Measurements from ENCODE around the gene RGPD8. TPM values are rescaled to one million over a fixed set of nuclear protein-coding genes. Genes with fewer than 3 reads are reported as not detected.

Gene RGPD8
- total and polyA plus RNA-seq, 2 of the 8 experiments (the other 6 are each of a cell fraction or from before 2014, with no cell fraction given), result 0.51 to 8.2 TPM

DNA sequence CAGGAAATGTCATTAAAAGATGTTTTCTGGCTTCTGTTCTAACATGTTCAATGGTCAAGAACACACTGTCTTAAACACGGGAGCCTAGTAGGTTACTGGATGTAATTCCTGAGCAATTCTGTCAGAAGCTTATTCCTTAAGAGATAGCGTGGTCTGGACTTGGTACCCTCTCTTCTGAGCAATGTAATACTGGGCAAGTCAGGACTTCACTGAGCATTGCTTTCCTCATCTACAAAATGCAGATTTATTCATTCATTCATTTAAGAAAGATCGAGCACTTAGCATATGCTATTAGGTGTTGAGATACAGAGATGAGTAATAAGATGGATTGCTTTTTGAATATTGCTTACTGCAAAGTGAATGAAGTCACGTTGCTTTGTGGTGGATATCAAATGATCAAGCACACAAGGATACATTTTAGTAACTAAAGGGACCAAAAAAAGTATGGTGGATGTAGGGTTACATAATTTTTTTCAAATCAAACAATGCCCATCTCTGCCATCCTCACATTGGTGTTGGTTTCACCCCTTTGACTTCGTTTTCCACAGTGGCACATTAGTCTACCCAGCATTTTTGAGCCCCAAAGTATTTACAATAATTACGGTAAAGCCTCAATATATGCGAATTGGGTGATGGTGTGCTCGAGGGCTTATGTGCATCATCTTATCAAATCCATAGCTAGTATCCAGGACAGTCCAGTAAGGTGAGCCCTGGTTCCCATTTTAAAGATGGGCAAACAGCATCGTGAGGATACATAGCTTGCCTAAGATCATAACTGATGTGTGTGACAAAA is 92.8 kb downstream of the RGPD8 start:
- no peak overlapping the region for H3K27ac ChIP-seq (ENCODE audit: low read depth, low read length)
- H2AK5ac ChIP-seq (ENCODE audit: low read depth, low read length), result no peak overlapping the region
- no peak overlapping the region for H2BK5ac ChIP-seq (ENCODE audit: low read depth, low read length)
- no peaks in the 10 kb centered on the region for H3K79me1 ChIP-seq (ENCODE audit: low read depth, low read length)
- H2AFZ ChIP-seq (ENCODE audit: low read length), result no peak overlapping the region
- DNase-seq (ENCODE audit: low read depth in 1 of 2, low spot score in 2 of 2), result no peak
- no peak overlapping the region for H3K14ac ChIP-seq (ENCODE audit: insufficient read length)
- H4K20me1 ChIP-seq (replicated peaks in 1 of 2; ENCODE audit: control insufficient read depth in 1 of 2, insufficient read depth in 2 of 2, low read length in 2 of 2), result no peaks in the 10 kb centered on the region
- no peak overlapping the region for H2BK120ac ChIP-seq (replicated peaks; ENCODE audit: low read depth, low read length)
- H3K27me3 ChIP-seq (replicated peaks in 1 of 4; ENCODE audit: control insufficient read depth in 3 of 4, extremely low read depth in 1 of 4, insufficient read depth in 3 of 4, low read length in 3 of 4), result no peaks in the 10 kb centered on the region
- H3K4me1 ChIP-seq (replicated peaks in 1 of 4; ENCODE audit: control insufficient read depth in 3 of 4, insufficient read depth in 4 of 4, low read length in 3 of 4), result no peaks in the 10 kb centered on the region
- no peak overlapping the region for H2BK12ac ChIP-seq (ENCODE audit: low read depth, low read length)
- no peaks in the 10 kb centered on the region for H3K36me3 ChIP-seq (ENCODE audit: control insufficient read depth in 2 of 4, insufficient read depth in 4 of 4, low read length in 3 of 4)
- 88% methylated on average over 9 of the region's 9 CpGs; no CpG with 5 or more reads in 1 of the 2 experiments for WGBS, 2 experiments (ENCODE audit: extremely low coverage in 1 of 2, insufficient coverage in 1 of 2, insufficient read length in 1 of 2, insufficient replicate concordance in 2 of 2, low coverage in 1 of 2, low lambda C conversion rate in 2 of 2, missing lambda C conversion rate in 1 of 2)
- H4K8ac ChIP-seq (ENCODE audit: extremely low read depth, insufficient read depth, low read length), result no peak overlapping the region
- no peak overlapping the region for H3K23ac ChIP-seq (ENCODE audit: insufficient read length)
- no peak overlapping the region for H4K91ac ChIP-seq (replicated peaks; ENCODE audit: insufficient read length, low read length)
- FAIRE-seq, result no peak
- ChIA-PET CTCF (ENCODE audit: partially characterized antibody) (no interaction called here), POLR2A (ENCODE audit: partially characterized antibody) (no interaction called here)
- no peak overlapping the region for H3K56ac ChIP-seq (replicated peaks; ENCODE audit: insufficient read length, low read depth, low read length)
- no peak overlapping the region for H3K4me3 ChIP-seq (ENCODE audit: extremely low read depth in 1 of 4, insufficient read depth in 2 of 4, low read depth in 3 of 4, low read length in 4 of 4)
- H3K4ac ChIP-seq (replicated peaks; ENCODE audit: insufficient read length, low read depth, low read length), result no peak overlapping the region
- no peak overlapping the region for H3K9ac ChIP-seq (replicated peaks in 1 of 4; ENCODE audit: extremely low read depth in 1 of 4, low read depth in 3 of 4, low read length in 3 of 4)
- no peak overlapping the region for H3K4me2 ChIP-seq (ENCODE audit: insufficient read depth in 1 of 2, low read depth in 2 of 2, low read length in 2 of 2)
- no peak overlapping the region for H2BK20ac ChIP-seq (ENCODE audit: low read length)
- no peaks in the 10 kb centered on the region for H3K9me3 ChIP-seq (ENCODE audit: insufficient read depth in 2 of 2, low read depth in 1 of 2, low read length in 1 of 2)
- TF ChIP-seq SP4 (IDR thresholded peaks at IDR 0.05; ENCODE audit: low read length) (no peak), CEBPB (IDR thresholded peaks at IDR 0.05; ENCODE audit: low read depth, low read length) (no peak), POU5F1 (IDR thresholded peaks at IDR 0.05; ENCODE audit: low read depth, low read length) (no peak), KDM5A (IDR thresholded peaks at IDR 0.05; ENCODE audit: low read length) (no peak)
- H3K18ac ChIP-seq (ENCODE audit: extremely low read depth, low read length), result no peak overlapping the region
- no peak overlapping the region for H2BK15ac ChIP-seq (ENCODE audit: low read length)
- H4K5ac ChIP-seq (ENCODE audit: insufficient read length, low read depth, low read length), result no peak overlapping the region
- H3K79me2 ChIP-seq (ENCODE audit: control insufficient read depth in 1 of 2, insufficient read depth in 2 of 2, low read length in 2 of 2), result no peaks in the 10 kb centered on the region
- no peaks in the 10 kb centered on the region for H3K23me2 ChIP-seq (ENCODE audit: low read depth, low read length)

Data from H1 (cell line).